Stimulated activated naive CD8-positive, alpha-beta T cell treated with anti-CD3 and anti-CD28 coated beads, Interleukin-15, amount 100 ng/mL, for 72 hours (primary cell): ENCODE results near the gene PCAT7.

Source experiments
- ATAC-seq: fragments of 150-1000 bp; cut with Tn5 transposase; 2 replicates; pipeline ENCODE4 v1.10.0; 2021; ENCODE audit warnings: mild to moderate bottlenecking, moderate library complexity
- DNase-seq, 2 donors: peaks; one replicate each; pipeline ENCODE4 v3.0.0; 2021 to 2022
- H3K27ac Mint-ChIP-seq, 2 donors: one replicate each; pipeline ENCODE4 v1.8.0; 2022; ENCODE audit warnings: mild to moderate bottlenecking in 2 of 2, mixed read lengths in 2 of 2, moderate library complexity in 2 of 2
- H3K27me3 Mint-ChIP-seq: one replicate; pipeline ENCODE4 v1.8.0; 2022; ENCODE audit warnings: mixed read lengths
- H3K4me1 Mint-ChIP-seq: one replicate; pipeline ENCODE4 v1.8.0; 2022; ENCODE audit warnings: mild to moderate bottlenecking, mixed read lengths
- H3K4me3 Mint-ChIP-seq, 2 donors: one replicate each; pipeline ENCODE4 v1.8.0; 2022; ENCODE audit warnings: mild to moderate bottlenecking in 2 of 2, mixed read lengths in 2 of 2, moderate library complexity in 1 of 2
- H3K9me3 Mint-ChIP-seq, 2 donors: one replicate each; pipeline ENCODE4 v1.8.0; 2022; ENCODE audit warnings: mixed read lengths in 2 of 2

PCAT7 gene

GRCh38 chr9:94610181-94610606 is 55.3 kb downstream of the PCAT7 start:
- no peak for ATAC-seq
- no peak overlapping the region for H3K4me3 Mint-ChIP-seq
- peaks cover 15% of the 10 kb centered on the region for H3K4me1 Mint-ChIP-seq
- H3K9me3 Mint-ChIP-seq: no peaks in the 10 kb centered on the region
- no peak for DNase-seq
- peaks cover 45% of the 10 kb centered on the region for H3K27me3 Mint-ChIP-seq
- H3K27ac Mint-ChIP-seq: no peak overlapping the region

- ATAC-seq (peak; percentile 88), DNase-seq (peak; percentile 57 to 65)
- no peaks in the 10 kb centered on the region for H3K9me3 Mint-ChIP-seq
- H3K27me3 Mint-ChIP-seq: peaks cover 43% of the 10 kb centered on the region
- H3K4me1 Mint-ChIP-seq: peaks cover 15% of the 10 kb centered on the region
- H3K27ac Mint-ChIP-seq: no peak overlapping the region
- H3K4me3 Mint-ChIP-seq: no peak overlapping the region
Observed at GRCh38 chr9:94611638-94612068, 56.8 kb downstream of the PCAT7 start.

GRCh38 chr9:94612071-94612470 is 57.2 kb downstream of the PCAT7 start:
- H3K4me1 Mint-ChIP-seq: peaks cover 15% of the 10 kb centered on the region
- H3K4me3 Mint-ChIP-seq: no peak overlapping the region
- ATAC-seq: peak; percentile 31
- H3K27me3 Mint-ChIP-seq: peaks cover 39% of the 10 kb centered on the region
- no peak overlapping the region for H3K27ac Mint-ChIP-seq
- DNase-seq: peak in 1 of 2 donors; percentile 1
- H3K9me3 Mint-ChIP-seq: no peaks in the 10 kb centered on the region

GRCh38 chr9:94613003-94613402 is 58.1 kb downstream of the PCAT7 start:
- no peak overlapping the region for H3K27ac Mint-ChIP-seq
- no peaks in the 10 kb centered on the region for H3K9me3 Mint-ChIP-seq
- peaks cover 15% of the 10 kb centered on the region for H3K4me1 Mint-ChIP-seq
- peaks cover 32% of the 10 kb centered on the region for H3K27me3 Mint-ChIP-seq
- DNase-seq: no peak
- no peak overlapping the region for H3K4me3 Mint-ChIP-seq
- no peak for ATAC-seq

- peaks cover 9% of the 10 kb centered on the region for H3K4me1 Mint-ChIP-seq
- H3K27me3 Mint-ChIP-seq: peaks cover 27% of the 10 kb centered on the region
- no peak overlapping the region for H3K4me3 Mint-ChIP-seq
- no peak for DNase-seq
- no peaks in the 10 kb centered on the region for H3K9me3 Mint-ChIP-seq
- H3K27ac Mint-ChIP-seq: no peak overlapping the region
- no peak for ATAC-seq
Observed at GRCh38 chr9:94619026-94619425, 64.1 kb downstream of the PCAT7 start.
